Central memory CD8-positive, alpha-beta T cell (primary cell): ENCODE measurements around the gene CBL.
"Not testable (repeated sequence)": the region's sequence is repeated elsewhere in the genome, so short reads cannot be mapped to it uniquely, and the experiment has no call there.

Experiments used
- ATAC-seq: fragments of 150-1000 bp; cut with Tn5 transposase; replicated peaks from 2 replicates; pipeline ENCODE4 v1.10.0; 2022; ENCODE audit warnings: mild to moderate bottlenecking, moderate FRiP score, moderate number of reproducible peaks; ENCODE audit not compliant: poor library complexity, severe bottlenecking; ENCODE audit errors: extremely low read depth
- DNase-seq, 2 donors: peaks; one replicate each; pipeline ENCODE4 v3.0.0; 2021; ENCODE audit warnings: low spot score in 2 of 2
- H3K27ac Mint-ChIP-seq: one replicate; pipeline ENCODE4 v1.8.0; 2022; ENCODE audit warnings: low read depth, mild to moderate bottlenecking, moderate library complexity, mixed read lengths
- H3K27me3 Mint-ChIP-seq: one replicate; pipeline ENCODE4 v1.8.0; 2022; ENCODE audit warnings: mixed read lengths
- H3K36me3 Mint-ChIP-seq: one replicate; pipeline ENCODE4 v1.8.0; 2022; ENCODE audit warnings: mild to moderate bottlenecking, moderate library complexity, mixed read lengths; ENCODE audit not compliant: insufficient read depth
- H3K4me1 Mint-ChIP-seq: one replicate; pipeline ENCODE4 v1.8.0; 2022; ENCODE audit warnings: mixed read lengths
- H3K4me3 Mint-ChIP-seq: one replicate; pipeline ENCODE4 v1.8.0; 2022; ENCODE audit warnings: mild to moderate bottlenecking, moderate library complexity, mixed read lengths
- H3K9me3 Mint-ChIP-seq: one replicate; pipeline ENCODE4 v1.8.0; 2022; ENCODE audit warnings: mixed read lengths

CBL gene

DNA sequence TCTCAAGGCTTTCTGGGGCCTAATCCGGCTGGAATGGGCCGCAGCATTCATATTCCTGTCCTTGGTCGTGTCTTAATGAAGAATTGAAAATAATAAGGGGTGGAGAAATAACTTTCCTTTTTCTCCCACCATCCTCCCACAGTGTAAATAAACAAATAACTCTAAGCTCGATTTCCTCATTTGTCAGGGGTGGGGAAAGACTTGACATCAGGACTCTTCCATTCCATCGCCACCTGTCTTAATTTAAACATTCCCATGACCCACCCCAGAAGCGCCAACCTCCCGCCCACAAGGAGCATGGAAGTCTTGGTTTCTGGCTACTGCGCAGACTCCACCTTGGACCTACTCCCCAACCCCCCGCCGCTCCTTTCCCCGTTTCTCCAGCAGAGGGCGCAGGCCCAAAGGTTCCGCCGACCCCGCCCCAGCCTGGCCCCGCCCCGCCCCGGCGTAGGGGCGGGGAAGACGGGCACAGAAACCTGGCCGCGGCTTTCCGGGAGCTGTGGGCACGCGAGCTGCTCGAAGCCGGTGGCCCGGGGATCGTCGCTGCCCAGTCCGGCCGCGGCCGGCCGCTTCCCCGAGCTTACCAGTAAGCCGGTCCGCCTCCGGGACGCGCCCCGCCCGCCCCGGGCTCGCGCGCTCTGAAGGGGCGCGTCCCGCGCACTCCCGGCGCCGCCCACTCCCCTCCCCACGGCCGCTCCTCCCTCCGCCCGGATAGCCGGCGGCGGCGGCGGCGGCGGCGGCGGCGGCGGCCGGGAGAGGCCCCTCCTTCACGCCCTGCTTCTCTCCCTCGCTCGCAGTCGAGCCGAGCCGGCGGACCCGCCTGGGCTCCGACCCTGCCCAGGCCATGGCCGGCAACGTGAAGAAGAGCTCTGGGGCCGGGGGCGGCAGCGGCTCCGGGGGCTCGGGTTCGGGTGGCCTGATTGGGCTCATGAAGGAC, at the start of gene CBL:
Gene CBL, plus strand, starts transcription at position 766 of the 937 bp plus-strand sequence. Its CDS starts 79 bp downstream, at position 845.
- peak within 1 kb of the TSS; percentile 88 for H3K27ac Mint-ChIP-seq
- ATAC-seq (peak; percentile 86), DNase-seq (peak; percentile 88 to 95)
- peak within 1 kb of the TSS; percentile 97 for H3K4me3 Mint-ChIP-seq
- H3K36me3 Mint-ChIP-seq = no peaks in the 10 kb centered on the region
- no peaks in the 10 kb centered on the region for H3K27me3 Mint-ChIP-seq
- no peaks in the 10 kb centered on the region for H3K9me3 Mint-ChIP-seq
- H3K4me1 Mint-ChIP-seq = peaks cover 32% of the 10 kb centered on the region

DNA sequence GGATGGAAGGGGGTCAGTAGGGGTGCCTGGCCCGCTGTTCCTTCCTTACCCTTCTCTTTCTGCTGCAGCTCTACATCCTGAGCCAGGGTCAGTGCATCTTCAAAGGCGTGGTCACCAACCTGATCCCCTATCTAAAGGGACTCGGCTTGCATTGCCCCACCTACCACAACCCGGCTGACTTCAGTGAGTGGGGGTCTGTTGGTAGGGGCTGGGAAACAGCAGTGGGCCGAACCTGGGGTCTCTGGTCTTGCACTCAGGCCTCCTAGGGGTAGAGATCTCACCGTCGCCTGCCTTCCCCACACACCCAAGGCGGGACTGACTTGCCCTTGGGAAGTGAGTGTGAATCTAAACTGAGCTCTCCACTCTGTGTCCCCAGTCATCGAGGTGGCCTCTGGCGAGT, 49.6 kb upstream of the CBL start:
- DNase-seq (no peak), ATAC-seq (no peak)
- H3K9me3 Mint-ChIP-seq = no peaks in the 10 kb centered on the region
- no peaks in the 10 kb centered on the region for H3K36me3 Mint-ChIP-seq
- H3K27ac Mint-ChIP-seq = no peak overlapping the region
- H3K4me1 Mint-ChIP-seq = no peaks in the 10 kb centered on the region
- peaks cover 45% of the 10 kb centered on the region for H3K27me3 Mint-ChIP-seq
- H3K4me3 Mint-ChIP-seq = no peak overlapping the region

DNA sequence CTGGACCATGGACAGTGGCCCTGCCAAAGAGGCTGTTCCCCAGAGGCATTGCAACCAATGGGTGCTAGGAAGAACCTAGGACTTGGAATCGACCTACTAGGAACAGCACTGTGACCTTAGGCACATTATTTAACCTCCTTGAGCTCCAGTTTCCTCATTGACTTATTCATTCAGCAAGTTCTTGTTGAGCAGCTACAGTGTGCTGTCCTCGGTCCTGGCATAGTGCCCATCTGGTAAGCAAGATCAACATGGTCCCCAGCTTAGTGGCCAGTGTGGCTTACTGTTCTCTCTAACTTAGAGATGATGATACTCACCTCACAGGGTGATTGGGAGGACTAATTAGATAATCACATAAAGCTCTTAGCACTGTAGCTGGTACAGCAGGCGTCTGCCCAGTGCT, 49.1 kb upstream of the CBL start:
- no peak overlapping the region for H3K27ac Mint-ChIP-seq
- H3K36me3 Mint-ChIP-seq = no peaks in the 10 kb centered on the region
- no peaks in the 10 kb centered on the region for H3K4me1 Mint-ChIP-seq
- H3K4me3 Mint-ChIP-seq = no peak overlapping the region
- H3K9me3 Mint-ChIP-seq = no peaks in the 10 kb centered on the region
- DNase-seq (no peak), ATAC-seq (no peak)
- peaks cover 45% of the 10 kb centered on the region for H3K27me3 Mint-ChIP-seq

DNA sequence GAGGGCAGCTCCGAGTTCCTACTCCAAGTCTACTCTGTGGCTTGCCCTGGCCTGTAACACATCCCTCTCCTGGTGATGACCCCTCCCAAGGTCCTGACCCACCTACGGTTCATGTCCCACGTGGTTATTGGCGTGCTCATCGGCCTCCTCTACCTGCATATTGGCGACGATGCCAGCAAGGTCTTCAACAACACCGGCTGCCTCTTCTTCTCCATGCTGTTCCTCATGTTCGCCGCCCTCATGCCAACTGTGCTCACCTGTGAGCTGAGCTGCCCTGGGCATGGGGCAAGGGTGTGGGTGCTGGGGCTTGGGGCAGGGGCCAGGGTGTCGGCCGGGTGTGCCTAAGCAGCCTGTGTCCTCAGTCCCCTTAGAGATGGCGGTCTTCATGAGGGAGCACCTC, 47.7 kb upstream of the CBL start:
- DNase-seq (no peak), ATAC-seq (no peak)
- no peak overlapping the region for H3K27ac Mint-ChIP-seq
- H3K27me3 Mint-ChIP-seq = peaks cover 31% of the 10 kb centered on the region
- no peak overlapping the region for H3K4me3 Mint-ChIP-seq
- H3K36me3 Mint-ChIP-seq = no peaks in the 10 kb centered on the region
- no peaks in the 10 kb centered on the region for H3K4me1 Mint-ChIP-seq
- H3K9me3 Mint-ChIP-seq = no peaks in the 10 kb centered on the region

DNA sequence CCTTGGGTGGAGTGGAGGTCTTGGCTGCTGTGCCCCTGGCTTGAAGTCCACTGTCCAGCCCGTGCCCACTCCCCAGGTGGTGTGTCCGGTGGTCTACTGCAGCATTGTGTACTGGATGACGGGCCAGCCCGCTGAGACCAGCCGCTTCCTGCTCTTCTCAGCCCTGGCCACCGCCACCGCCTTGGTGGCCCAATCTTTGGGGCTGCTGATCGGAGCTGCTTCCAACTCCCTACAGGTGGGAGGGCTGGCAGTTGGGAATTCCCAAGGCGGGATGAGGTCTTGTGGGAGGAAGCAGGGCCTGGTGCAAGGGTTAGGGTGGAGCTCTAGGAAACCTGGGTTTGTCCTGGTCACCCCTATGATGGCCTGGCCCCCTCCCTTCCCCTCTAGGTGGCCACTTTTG, 46.0 kb upstream of the CBL start:
- no peak for ATAC-seq
- no peak for DNase-seq
- H3K4me1 Mint-ChIP-seq = no peaks in the 10 kb centered on the region
- no peak overlapping the region for H3K27ac Mint-ChIP-seq
- H3K4me3 Mint-ChIP-seq = no peak overlapping the region
- no peaks in the 10 kb centered on the region for H3K36me3 Mint-ChIP-seq
- no peaks in the 10 kb centered on the region for H3K9me3 Mint-ChIP-seq
- H3K27me3 Mint-ChIP-seq = peaks cover 16% of the 10 kb centered on the region

DNA sequence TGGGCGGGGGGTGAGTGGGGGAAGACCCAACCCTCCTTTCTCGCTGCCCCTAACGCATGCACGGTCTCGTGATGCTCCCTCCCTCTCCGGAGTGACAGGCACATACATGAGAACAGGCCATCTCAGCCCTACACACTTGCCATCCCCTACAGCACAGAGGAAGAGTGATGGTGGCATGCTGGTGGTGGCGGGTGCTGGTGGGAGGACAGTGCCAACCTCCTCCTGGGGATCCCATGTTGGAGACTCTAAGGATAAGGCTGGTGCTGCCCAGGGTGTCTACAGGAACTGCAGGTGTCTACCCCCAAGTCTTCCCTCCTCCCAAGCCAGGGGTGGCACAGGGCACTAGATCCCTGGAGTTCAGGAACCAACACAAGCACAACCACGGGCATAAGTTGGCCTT, 44.3 kb upstream of the CBL start:
- H3K4me1 Mint-ChIP-seq = no peaks in the 10 kb centered on the region
- no peak for ATAC-seq
- no peak overlapping the region for H3K4me3 Mint-ChIP-seq
- H3K27me3 Mint-ChIP-seq = no peaks in the 10 kb centered on the region
- no peak overlapping the region for H3K27ac Mint-ChIP-seq
- no peak for DNase-seq
- H3K9me3 Mint-ChIP-seq = no peaks in the 10 kb centered on the region
- no peaks in the 10 kb centered on the region for H3K36me3 Mint-ChIP-seq

DNA sequence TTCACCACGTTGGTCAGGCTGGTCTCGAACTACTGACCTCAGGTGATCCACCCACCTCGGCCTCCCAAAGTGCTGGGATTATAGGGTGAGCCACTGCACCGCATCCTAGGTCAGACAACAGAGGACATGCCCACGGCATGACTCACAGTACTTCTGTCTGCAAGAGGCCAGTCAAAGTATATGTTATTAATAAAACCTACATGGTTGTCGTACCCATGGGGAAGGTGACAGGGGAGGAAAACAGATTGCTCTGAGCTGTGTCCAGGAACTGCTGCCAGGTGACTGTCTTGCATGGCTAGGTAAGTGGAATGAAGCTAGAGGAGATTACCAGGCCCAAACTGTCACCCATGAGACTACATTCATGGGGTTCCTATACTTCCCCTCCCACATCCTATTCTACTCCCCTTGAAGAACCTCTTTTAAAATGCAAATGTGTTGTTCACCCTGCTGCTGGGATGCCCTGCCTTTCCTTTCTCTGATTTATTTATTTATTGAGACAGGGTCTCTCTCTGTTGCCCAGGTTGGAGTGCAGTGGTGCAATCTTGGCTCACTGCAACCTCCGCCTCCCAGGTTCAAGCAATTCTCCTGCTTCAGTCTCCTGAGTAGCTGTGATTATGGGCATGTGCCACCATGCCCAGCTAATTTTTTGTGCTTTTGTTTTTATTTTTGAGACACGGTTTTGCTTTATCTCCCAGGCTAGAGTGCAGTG, 39.6 kb upstream of the CBL start:
- Mint-ChIP-seq H3K36me3 (no peaks in the 10 kb centered on the region), H3K4me3 (no peak overlapping the region), H3K9me3 (no peaks in the 10 kb centered on the region), H3K27ac (no peak overlapping the region), H3K4me1 (peaks cover 11% of the 10 kb centered on the region), H3K27me3 (no peaks in the 10 kb centered on the region)
- no peak for ATAC-seq
- no peak for DNase-seq

DNA sequence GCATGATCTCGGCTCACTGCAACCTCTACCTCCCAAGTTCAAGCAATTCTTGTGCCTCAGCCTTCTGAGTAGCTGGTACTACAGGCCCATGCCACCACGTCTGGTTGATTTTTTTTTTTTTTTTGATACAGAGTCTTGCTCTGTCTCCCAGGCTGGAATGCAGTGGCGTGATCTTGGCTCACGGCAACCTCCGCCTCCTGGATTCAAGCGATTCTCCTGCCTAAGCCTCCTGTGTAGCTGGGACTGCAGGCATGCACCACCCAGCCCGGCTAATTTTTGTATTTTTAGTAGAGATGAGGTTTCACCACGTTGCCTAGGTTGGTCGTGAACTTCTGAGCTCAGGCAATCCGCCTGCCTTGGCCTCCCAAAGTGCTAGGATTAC, 39.1 kb upstream of the CBL start:
- not testable (repeated sequence) for H3K27me3 Mint-ChIP-seq, H3K36me3 Mint-ChIP-seq, H3K9me3 Mint-ChIP-seq, ATAC-seq, DNase-seq, H3K4me3 Mint-ChIP-seq, H3K27ac Mint-ChIP-seq
- peaks cover 11% of the 10 kb centered on the region for H3K4me1 Mint-ChIP-seq

DNA sequence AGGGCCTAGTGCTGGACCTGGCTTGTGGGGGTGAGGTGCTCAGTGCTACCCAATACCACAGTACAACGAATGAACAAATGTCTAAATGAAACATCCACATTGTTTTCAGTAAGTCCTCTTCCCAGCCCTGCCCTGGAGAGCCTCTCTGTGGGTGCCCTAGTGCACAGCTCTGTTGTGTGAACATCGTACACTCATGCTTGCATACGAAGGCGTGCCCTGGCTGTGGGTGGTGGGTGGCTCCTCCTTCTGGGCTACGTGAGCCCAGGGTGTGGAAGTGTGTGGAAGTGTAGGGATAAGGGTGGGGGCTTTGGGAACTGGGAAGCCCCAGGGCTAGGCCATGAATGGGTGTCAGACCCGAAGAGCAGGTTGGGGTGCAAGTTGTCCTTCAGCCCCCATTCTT, 38.2 kb upstream of the CBL start:
- no peak for DNase-seq
- Mint-ChIP-seq H3K27me3 (no peaks in the 10 kb centered on the region), H3K9me3 (no peaks in the 10 kb centered on the region), H3K4me3 (peak overlapping the region; percentile 87), H3K36me3 (peaks cover 2% of the 10 kb centered on the region), H3K27ac (peak overlapping the region; percentile 80), H3K4me1 (peaks cover 11% of the 10 kb centered on the region)
- no peak for ATAC-seq

DNA sequence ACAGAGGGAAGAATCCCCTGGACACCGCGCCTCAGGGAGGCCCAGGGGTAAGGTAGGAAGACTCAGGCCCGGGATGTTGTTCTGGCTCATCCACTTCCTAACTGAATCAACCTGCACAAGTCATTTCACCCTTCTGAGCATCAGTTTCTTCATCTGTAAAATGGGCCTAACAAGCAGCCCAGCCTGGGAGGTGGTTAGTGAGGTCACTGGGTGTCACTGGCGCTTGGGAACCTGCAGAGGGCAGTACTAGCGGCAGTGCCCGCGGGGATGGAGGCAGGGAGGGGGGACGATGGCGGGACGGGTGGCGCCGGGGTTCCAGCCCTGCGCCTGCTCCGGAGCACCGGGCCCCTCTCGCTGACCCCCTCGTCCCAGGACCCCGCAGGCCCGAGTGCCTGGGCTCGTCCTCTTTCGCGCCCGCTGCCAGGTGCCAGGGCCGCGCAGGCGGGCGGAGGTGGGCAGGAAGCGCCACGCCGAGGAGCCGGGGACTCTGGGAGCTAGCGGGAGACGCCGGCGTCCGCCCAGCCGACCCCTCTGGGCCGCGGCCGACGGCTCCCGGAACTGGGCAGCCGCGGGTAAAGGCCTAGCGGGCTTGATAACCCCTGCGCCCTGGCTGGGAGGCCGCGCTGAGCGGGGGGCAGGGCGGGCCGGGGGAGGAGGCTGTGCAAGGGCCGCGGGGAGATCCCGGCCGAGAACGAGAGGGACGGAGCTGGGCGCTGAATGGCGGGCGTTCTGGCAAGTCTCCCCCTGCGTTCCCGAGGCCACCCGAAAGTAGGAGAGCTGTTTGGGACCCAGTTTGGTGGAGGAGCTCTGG, 37.5 kb upstream of the CBL start, which contains the start of gene NLRX1:
Gene NLRX1, plus strand, starts transcription at position 255 of the 811 bp plus-strand sequence. CDS start 2,679 bp downstream, outside the sequence.
- H3K4me1 Mint-ChIP-seq = peaks cover 11% of the 10 kb centered on the region
- peak within 1 kb of the TSS; percentile 80 for H3K27ac Mint-ChIP-seq
- H3K9me3 Mint-ChIP-seq = no peaks in the 10 kb centered on the region
- peaks cover 2% of the 10 kb centered on the region for H3K36me3 Mint-ChIP-seq
- no peaks in the 10 kb centered on the region for H3K27me3 Mint-ChIP-seq
- DNase-seq = peak; percentile 71
- H3K4me3 Mint-ChIP-seq = peak within 1 kb of the TSS; percentile 87
- ATAC-seq = peak; percentile 97

DNA sequence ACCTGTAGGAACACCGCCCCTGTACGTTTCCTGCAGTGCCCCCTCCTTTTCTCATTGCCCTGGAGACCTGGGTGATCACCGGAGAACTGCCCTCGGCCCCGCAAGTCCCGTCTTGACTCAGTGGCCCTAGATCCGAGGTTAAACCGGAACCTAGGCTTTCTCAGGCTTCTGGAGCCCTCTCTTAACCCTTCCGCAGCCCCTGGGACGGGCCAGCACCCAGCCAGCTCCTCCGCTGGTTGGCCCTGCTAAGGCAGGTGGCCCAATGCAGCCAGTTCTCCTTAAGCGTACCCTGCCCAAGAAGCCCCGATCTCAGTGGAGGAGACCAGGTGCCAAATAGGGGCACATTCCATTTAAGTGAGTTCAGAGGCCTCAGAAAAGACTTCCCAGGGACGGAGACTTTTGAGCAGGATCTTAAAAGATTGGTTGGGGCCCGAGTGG, 36.8 kb upstream of the CBL start:
- Mint-ChIP-seq H3K4me3 (peak overlapping the region; percentile 87), H3K36me3 (peaks cover 2% of the 10 kb centered on the region), H3K4me1 (peaks cover 11% of the 10 kb centered on the region), H3K9me3 (no peaks in the 10 kb centered on the region), H3K27ac (peak overlapping the region; percentile 10), H3K27me3 (no peaks in the 10 kb centered on the region)
- DNase-seq (no peak), ATAC-seq (peak; percentile 21)

DNA sequence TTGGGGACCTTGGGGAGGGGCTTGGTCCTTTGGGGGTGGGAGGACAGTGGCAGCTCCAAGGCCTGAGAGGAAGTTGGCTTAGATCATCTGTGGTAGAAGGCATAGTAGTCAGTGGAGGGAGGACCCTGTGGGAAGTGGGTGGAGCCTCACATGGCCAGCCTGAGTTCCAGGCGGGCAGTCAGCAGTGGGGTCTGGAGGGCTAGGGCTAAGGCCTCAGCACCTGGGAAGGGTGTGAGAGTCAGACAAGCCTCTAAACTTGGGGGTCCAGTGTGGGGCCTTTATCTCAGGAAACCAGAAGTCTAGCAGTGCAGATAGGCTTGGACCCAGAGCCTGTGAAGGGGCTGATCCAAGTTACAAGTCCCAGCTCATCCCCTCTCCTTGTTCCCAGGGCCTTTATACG, 33.6 kb upstream of the CBL start:
- no peak for DNase-seq
- Mint-ChIP-seq H3K9me3 (no peaks in the 10 kb centered on the region), H3K27ac (no peak overlapping the region), H3K27me3 (no peaks in the 10 kb centered on the region), H3K36me3 (peaks cover 4% of the 10 kb centered on the region), H3K4me3 (no peak overlapping the region), H3K4me1 (peaks cover 11% of the 10 kb centered on the region)
- no peak for ATAC-seq
